Measurements from ENCODE around the gene CTDSPL.

GRCh38 chr3:37836589-37836988 lies 25.1 kb upstream of the CTDSPL start:
- no peak for TF ChIP-seq CTCF (tag by site-specific recombination; IDR thresholded peaks at IDR 0.05)
- no peak for TF ChIP-seq SALL2 (tag by site-specific recombination; IDR thresholded peaks at IDR 0.05; ENCODE audit: borderline replicate concordance)
- no peak for TF ChIP-seq ZNF704 (tag by site-specific recombination; IDR thresholded peaks at IDR 0.05)
- TF ChIP-seq ZNF558 (tag by site-specific recombination; IDR thresholded peaks at IDR 0.05): no peak
- no peak for TF ChIP-seq ZNF530 (tag by site-specific recombination; IDR thresholded peaks at IDR 0.05; ENCODE audit: low read depth)
- TF ChIP-seq ZBTB49 (tag by site-specific recombination; IDR thresholded peaks at IDR 0.05; ENCODE audit: low read depth): no peak
- no peak for TF ChIP-seq ATF2 (tag by site-specific recombination; IDR thresholded peaks at IDR 0.05; ENCODE audit: low read depth)
